Liver (tissue), 9 donors: ENCODE results near the gene FOXD1. TPM values are rescaled to one million over a fixed set of nuclear protein-coding genes. Genes with fewer than 3 reads are reported as not detected.

Experiments used
- DNase-seq: peaks from one replicate; pipeline ENCODE4 v3.0.0-alpha.2; 2017; ENCODE audit warnings: low spot score
- H3K27ac ChIP-seq, 2 donors: one replicate each; pipeline ENCODE4 v1.7.0; 2013; ENCODE audit warnings: inconsistent platforms in 2 of 2, low read length in 2 of 2, control low read depth in 1 of 2, low read depth in 1 of 2, mild to moderate bottlenecking in 1 of 2
- H3K27me3 ChIP-seq, 4 donors: one replicate each; pipeline versions ENCODE4 v1.6.1 to v1.7.0; 2013; ENCODE audit warnings: low read length in 3 of 4, inconsistent platforms in 1 of 4, mild to moderate bottlenecking in 1 of 4, moderate library complexity in 1 of 4; ENCODE audit not compliant: control insufficient read depth in 4 of 4, insufficient read depth in 4 of 4
- H3K36me3 ChIP-seq, 4 donors: one replicate each; pipeline versions ENCODE4 v1.6.1 to v1.7.0; 2013; ENCODE audit warnings: low read length in 3 of 4, mild to moderate bottlenecking in 3 of 4, low read depth in 1 of 4, moderate library complexity in 1 of 4; ENCODE audit not compliant: control insufficient read depth in 4 of 4, insufficient read depth in 3 of 4
- H3K4me1 ChIP-seq, 4 donors: one replicate each; pipeline versions ENCODE4 v1.6.1 to v1.7.0; 2013; ENCODE audit warnings: low read length in 3 of 4, mild to moderate bottlenecking in 3 of 4, moderate library complexity in 1 of 4; ENCODE audit not compliant: control insufficient read depth in 4 of 4, insufficient read depth in 4 of 4
- H3K4me3 ChIP-seq, 3 donors: one replicate each; pipeline versions ENCODE4 v1.6.1 to v1.7.0; 2013; ENCODE audit warnings: low read length in 3 of 3, control low read depth in 1 of 3, low read depth in 1 of 3, mild to moderate bottlenecking in 1 of 3
- H3K9ac ChIP-seq, 2 donors: one replicate each; pipeline ENCODE4 v1.7.0; 2013; ENCODE audit warnings: low read length in 2 of 2, mild to moderate bottlenecking in 2 of 2, moderate library complexity in 2 of 2, control low read depth in 1 of 2, low read depth in 1 of 2
- H3K9me3 ChIP-seq, 4 donors: one replicate each; pipeline versions ENCODE4 v1.6.1 to v1.7.0; 2013; ENCODE audit warnings: low read length in 3 of 4; ENCODE audit not compliant: control insufficient read depth in 4 of 4
- EGR1 ChIP-seq, 2 donors: IDR thresholded peaks; 2 replicates each; pipeline ENCODE4 v1.6.1; 2016 to 2018; ENCODE audit warnings: antibody characterized with exemption in 2 of 2, low read depth in 2 of 2
- FOXA1 ChIP-seq: IDR thresholded peaks from 2 replicates; pipeline ENCODE4 v1.6.1; 2016; ENCODE audit warnings: antibody characterized with exemption
- FOXA2 ChIP-seq: IDR thresholded peaks from 2 replicates; pipeline ENCODE4 v1.6.1; 2016; ENCODE audit warnings: antibody characterized with exemption
- GABPA ChIP-seq, 2 donors: IDR thresholded peaks in 1 of 2; conservative IDR thresholded peaks in 1 of 2; 2 replicates each; pipeline ENCODE4 v1.6.1; 2016; ENCODE audit warnings: antibody characterized with exemption in 2 of 2, mild to moderate bottlenecking in 1 of 2, moderate library complexity in 1 of 2
- HNF4A ChIP-seq, 2 donors: conservative IDR thresholded peaks; 2 replicates each; pipeline ENCODE4 v1.6.1; 2016; ENCODE audit warnings: antibody characterized with exemption in 2 of 2, mild to moderate bottlenecking in 2 of 2
- HNF4G ChIP-seq: IDR thresholded peaks from 2 replicates; pipeline ENCODE4 v1.6.1; 2016; ENCODE audit warnings: antibody characterized with exemption
- JUND ChIP-seq, 2 donors: IDR thresholded peaks; 2 replicates each; pipeline ENCODE4 v1.6.1; 2016; ENCODE audit warnings: antibody characterized with exemption in 2 of 2
- NR2F2 ChIP-seq: IDR thresholded peaks from 2 replicates; pipeline ENCODE4 v1.6.1; 2016; ENCODE audit warnings: antibody characterized with exemption
- RAD21 ChIP-seq, 2 donors: IDR thresholded peaks; 2 replicates each; pipeline ENCODE4 v1.6.1; 2016; ENCODE audit warnings: antibody characterized with exemption in 2 of 2, mild to moderate bottlenecking in 2 of 2
- RXRA ChIP-seq, 2 donors: IDR thresholded peaks; 2 replicates each; pipeline ENCODE4 v1.6.1; 2017 to 2018; ENCODE audit warnings: antibody characterized with exemption in 2 of 2, mild to moderate bottlenecking in 1 of 2
- SP1 ChIP-seq: IDR thresholded peaks from 2 replicates; pipeline ENCODE4 v1.6.1; 2018; ENCODE audit warnings: antibody characterized with exemption, mild to moderate bottlenecking
- TAF1 ChIP-seq: conservative IDR thresholded peaks from 2 replicates; pipeline ENCODE4 v1.6.1; 2016; ENCODE audit warnings: antibody characterized with exemption, mild to moderate bottlenecking
- YY1 ChIP-seq: IDR thresholded peaks from 2 replicates; pipeline ENCODE4 v1.6.1; 2016; ENCODE audit warnings: antibody characterized with exemption, mild to moderate bottlenecking
- WGBS: extraction: QIAGEN DNeasy Blood & Tissue Kit; methylation state at CpG from one replicate; pipeline ENCODE4 v1.1.7; 2013; 5-methylcytosine and 5-hydroxymethylcytosine counted together
- polyA plus RNA-seq, 2 donors: library from polyadenylated mRNA; stranded (reverse) in 1 of 2; unstranded in 1 of 2; fragments of 200-250 nt in 1 of 2; fragments of >200 nt in 1 of 2; fragmentation: Nextera tagmentation in 1 of 2; extraction: Ambion mirVana in 1 of 2; gene quantifications; one replicate each; pipeline versions ENCODE4 v1.2.1 to v1.2.3, GENCODE V29; 2013 to 2015
- total RNA-seq, 2 donors: library from RNA; depleted of rRNA; stranded (reverse); fragments of >200 nt; gene quantifications; one replicate each; pipeline ENCODE4 v1.2.3, GENCODE V29; 2014
- TF ChIP-seq, protein P1 (sequence below): IDR thresholded peaks from 2 replicates; pipeline ENCODE4 v1.6.1; 2016; ENCODE audit warnings: antibody characterized with exemption
- TF ChIP-seq, protein P2 (sequence below): IDR thresholded peaks from 2 replicates; pipeline ENCODE4 v1.6.1; 2016; ENCODE audit warnings: antibody characterized with exemption
- TF ChIP-seq, protein P3 (sequence below): fragments of 150-350 bp; IDR thresholded peaks from 2 replicates; pipeline ENCODE4 v1.5.1; 2017; ENCODE audit warnings: improper control_type of control experiment, low read depth, low read length; ENCODE audit not compliant: missing input control
- TF ChIP-seq, protein P4 (sequence below): IDR thresholded peaks from 2 replicates; pipeline ENCODE4 v1.6.1; 2016; ENCODE audit warnings: antibody characterized with exemption
- TF ChIP-seq, protein P5 (sequence below): IDR thresholded peaks from 2 replicates; pipeline ENCODE4 v1.6.1; 2016; ENCODE audit warnings: antibody characterized with exemption, mild to moderate bottlenecking
- donor health status: healthy.
- donor health status: healthy.
- donor health status: healthy.
- donor health status: healthy.
- donor health status: healthy.

Gene FOXD1
- total and polyA plus RNA-seq, 4 donors: not detected

DNA sequence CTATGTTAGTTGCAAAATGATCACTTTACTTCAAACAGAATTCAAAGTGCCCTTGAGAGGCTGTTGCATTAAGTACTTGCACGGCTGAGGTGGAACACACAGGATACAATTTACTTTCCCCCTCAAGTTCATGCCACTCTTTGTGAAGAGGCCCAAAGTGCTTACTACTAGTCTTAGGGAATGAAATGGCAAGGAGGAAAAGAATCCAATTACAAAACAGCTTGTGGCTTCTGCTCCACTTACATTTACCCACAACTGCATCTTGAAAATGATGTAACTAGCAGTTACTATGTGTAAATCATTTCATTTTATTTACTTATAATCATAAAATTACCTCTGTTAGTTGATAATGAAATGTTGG is 14.6 kb downstream of the FOXD1 start:
- Histone ChIP-seq H3K36me3 (no peaks in the 10 kb centered on the region), H3K27me3 (peaks cover 10 to 31% (median 17%) of the 10 kb centered on the region in 4 donors), H3K4me1 (peaks cover 0 to 15% (median 12%) of the 10 kb centered on the region in 4 donors), H3K9ac (no peak overlapping the region), H3K4me3 (no peak overlapping the region), H3K9me3 (no peaks in the 10 kb centered on the region), H3K27ac (no peak overlapping the region)
- TF ChIP-seq FOXA2 (no peak), JUND (IDR thresholded peaks at IDR 0.05) (no peak), YY1 (no peak), HNF4A (conservative IDR thresholded peaks at IDR 0.05) (no peak), FOXA1 (no peak), TAF1 (no peak), HNF4G (no peak), GABPA (IDR thresholded peaks at IDR 0.05 in 1 of 2, conservative IDR thresholded peaks at IDR 0.05 in 1 of 2) (no peak)
- TF ChIP-seq, protein P1, sequence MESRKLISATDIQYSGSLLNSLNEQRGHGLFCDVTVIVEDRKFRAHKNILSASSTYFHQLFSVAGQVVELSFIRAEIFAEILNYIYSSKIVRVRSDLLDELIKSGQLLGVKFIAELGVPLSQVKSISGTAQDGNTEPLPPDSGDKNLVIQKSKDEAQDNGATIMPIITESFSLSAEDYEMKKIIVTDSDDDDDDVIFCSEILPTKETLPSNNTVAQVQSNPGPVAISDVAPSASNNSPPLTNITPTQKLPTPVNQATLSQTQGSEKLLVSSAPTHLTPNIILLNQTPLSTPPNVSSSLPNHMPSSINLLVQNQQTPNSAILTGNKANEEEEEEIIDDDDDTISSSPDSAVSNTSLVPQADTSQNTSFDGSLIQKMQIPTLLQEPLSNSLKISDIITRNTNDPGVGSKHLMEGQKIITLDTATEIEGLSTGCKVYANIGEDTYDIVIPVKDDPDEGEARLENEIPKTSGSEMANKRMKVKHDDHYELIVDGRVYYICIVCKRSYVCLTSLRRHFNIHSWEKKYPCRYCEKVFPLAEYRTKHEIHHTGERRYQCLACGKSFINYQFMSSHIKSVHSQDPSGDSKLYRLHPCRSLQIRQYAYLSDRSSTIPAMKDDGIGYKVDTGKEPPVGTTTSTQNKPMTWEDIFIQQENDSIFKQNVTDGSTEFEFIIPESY: no peak
- TF ChIP-seq, protein P2, sequence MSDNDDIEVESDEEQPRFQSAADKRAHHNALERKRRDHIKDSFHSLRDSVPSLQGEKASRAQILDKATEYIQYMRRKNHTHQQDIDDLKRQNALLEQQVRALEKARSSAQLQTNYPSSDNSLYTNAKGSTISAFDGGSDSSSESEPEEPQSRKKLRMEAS: no peak
- no peak for DNase-seq
- 35% methylated on average over 1 of the region's 1 CpG for WGBS

DNA sequence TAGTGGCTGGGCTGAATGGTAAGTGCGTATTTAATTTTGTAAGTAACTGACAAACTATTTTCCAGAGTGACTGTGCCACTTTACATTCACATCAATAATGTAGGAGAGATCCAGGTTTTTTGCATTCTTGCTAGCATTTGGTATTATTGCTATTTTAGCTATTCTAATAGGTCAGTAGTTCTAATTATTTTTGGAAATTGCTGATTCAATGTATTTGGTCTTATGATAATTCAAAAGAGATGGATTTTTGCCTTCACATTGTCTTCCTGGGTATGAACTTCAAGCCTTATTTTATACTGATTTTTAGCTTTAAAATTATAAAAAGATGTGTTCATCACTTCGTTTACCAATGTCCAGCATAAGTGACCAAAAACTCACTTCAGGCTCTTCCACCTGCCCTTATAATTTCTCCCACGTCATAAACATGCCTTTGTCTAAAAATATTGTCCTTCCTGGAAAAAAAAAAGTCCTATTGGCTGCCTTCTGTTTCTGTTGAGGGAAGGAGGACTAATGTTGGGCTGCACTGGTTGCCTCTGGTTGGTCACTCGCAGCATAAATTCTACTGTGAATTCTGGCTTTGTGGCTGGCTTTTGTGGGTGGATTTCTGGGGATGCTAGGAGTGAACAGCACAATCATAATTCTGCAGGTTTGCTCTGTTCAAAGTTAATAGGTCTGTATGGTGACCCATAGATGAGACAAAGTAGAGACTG is 15.2 kb downstream of the FOXD1 start:
- Histone ChIP-seq H3K4me1 (peaks cover 0 to 15% (median 12%) of the 10 kb centered on the region in 4 donors), H3K9me3 (no peaks in the 10 kb centered on the region), H3K9ac (no peak overlapping the region), H3K36me3 (no peaks in the 10 kb centered on the region), H3K4me3 (no peak overlapping the region), H3K27ac (no peak overlapping the region), H3K27me3 (peaks cover 10 to 26% (median 15%) of the 10 kb centered on the region in 4 donors)
- TF ChIP-seq SP1 (no peak), HNF4A (conservative IDR thresholded peaks at IDR 0.05) (no peak), RXRA (IDR thresholded peaks at IDR 0.05) (no peak), FOXA1 (no peak), GABPA (IDR thresholded peaks at IDR 0.05 in 1 of 2, conservative IDR thresholded peaks at IDR 0.05 in 1 of 2) (no peak), RAD21 (IDR thresholded peaks at IDR 0.05) (no peak), JUND (IDR thresholded peaks at IDR 0.05) (no peak), EGR1 (IDR thresholded peaks at IDR 0.05; ENCODE audit: low read depth in 2 of 2) (no peak), TAF1 (no peak), HNF4G (no peak), YY1 (no peak), NR2F2 (no peak), FOXA2 (no peak)
- TF ChIP-seq, protein P2: no peak
- TF ChIP-seq, protein P3, sequence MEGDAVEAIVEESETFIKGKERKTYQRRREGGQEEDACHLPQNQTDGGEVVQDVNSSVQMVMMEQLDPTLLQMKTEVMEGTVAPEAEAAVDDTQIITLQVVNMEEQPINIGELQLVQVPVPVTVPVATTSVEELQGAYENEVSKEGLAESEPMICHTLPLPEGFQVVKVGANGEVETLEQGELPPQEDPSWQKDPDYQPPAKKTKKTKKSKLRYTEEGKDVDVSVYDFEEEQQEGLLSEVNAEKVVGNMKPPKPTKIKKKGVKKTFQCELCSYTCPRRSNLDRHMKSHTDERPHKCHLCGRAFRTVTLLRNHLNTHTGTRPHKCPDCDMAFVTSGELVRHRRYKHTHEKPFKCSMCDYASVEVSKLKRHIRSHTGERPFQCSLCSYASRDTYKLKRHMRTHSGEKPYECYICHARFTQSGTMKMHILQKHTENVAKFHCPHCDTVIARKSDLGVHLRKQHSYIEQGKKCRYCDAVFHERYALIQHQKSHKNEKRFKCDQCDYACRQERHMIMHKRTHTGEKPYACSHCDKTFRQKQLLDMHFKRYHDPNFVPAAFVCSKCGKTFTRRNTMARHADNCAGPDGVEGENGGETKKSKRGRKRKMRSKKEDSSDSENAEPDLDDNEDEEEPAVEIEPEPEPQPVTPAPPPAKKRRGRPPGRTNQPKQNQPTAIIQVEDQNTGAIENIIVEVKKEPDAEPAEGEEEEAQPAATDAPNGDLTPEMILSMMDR: no peak
- TF ChIP-seq, protein P4, sequence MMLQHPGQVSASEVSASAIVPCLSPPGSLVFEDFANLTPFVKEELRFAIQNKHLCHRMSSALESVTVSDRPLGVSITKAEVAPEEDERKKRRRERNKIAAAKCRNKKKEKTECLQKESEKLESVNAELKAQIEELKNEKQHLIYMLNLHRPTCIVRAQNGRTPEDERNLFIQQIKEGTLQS: no peak
- TF ChIP-seq, protein P1: no peak
- TF ChIP-seq, protein P5, sequence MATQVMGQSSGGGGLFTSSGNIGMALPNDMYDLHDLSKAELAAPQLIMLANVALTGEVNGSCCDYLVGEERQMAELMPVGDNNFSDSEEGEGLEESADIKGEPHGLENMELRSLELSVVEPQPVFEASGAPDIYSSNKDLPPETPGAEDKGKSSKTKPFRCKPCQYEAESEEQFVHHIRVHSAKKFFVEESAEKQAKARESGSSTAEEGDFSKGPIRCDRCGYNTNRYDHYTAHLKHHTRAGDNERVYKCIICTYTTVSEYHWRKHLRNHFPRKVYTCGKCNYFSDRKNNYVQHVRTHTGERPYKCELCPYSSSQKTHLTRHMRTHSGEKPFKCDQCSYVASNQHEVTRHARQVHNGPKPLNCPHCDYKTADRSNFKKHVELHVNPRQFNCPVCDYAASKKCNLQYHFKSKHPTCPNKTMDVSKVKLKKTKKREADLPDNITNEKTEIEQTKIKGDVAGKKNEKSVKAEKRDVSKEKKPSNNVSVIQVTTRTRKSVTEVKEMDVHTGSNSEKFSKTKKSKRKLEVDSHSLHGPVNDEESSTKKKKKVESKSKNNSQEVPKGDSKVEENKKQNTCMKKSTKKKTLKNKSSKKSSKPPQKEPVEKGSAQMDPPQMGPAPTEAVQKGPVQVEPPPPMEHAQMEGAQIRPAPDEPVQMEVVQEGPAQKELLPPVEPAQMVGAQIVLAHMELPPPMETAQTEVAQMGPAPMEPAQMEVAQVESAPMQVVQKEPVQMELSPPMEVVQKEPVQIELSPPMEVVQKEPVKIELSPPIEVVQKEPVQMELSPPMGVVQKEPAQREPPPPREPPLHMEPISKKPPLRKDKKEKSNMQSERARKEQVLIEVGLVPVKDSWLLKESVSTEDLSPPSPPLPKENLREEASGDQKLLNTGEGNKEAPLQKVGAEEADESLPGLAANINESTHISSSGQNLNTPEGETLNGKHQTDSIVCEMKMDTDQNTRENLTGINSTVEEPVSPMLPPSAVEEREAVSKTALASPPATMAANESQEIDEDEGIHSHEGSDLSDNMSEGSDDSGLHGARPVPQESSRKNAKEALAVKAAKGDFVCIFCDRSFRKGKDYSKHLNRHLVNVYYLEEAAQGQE: no peak
- WGBS: 43% methylated on average over 4 of the region's 4 CpGs
- no peak for DNase-seq
